Astrocyte of the cerebellum (primary cell): ENCODE results near the gene SMARCAL1.
A peak's percentile ranks its signal among the peaks of the same experiment; 100 is the strongest.

Experiments used
- DNase-seq: peaks from one replicate; pipeline ENCODE4 v3.0.0-alpha.2; 2011; ENCODE audit warnings: low read depth
- H3K4me3 ChIP-seq: 2 replicates; pipeline ENCODE4 v1.5.1; 2011; ENCODE audit warnings: mild to moderate bottlenecking, low read depth, low read length, moderate library complexity
- CTCF ChIP-seq: IDR thresholded peaks from 2 replicates; pipeline ENCODE4 v1.5.1; 2012; ENCODE audit warnings: low read length, low read depth, moderate library complexity, mild to moderate bottlenecking; ENCODE audit errors: missing control alignments
- in situ Hi-C: cut with HindIII; loops from 2 replicates; pipeline ENCODE4 v1.10.0; 2017; ENCODE audit warnings: low sequenced_read_pairs

Gene SMARCAL1

GRCh38 chr2:216497382-216498069 is 85.2 kb downstream of the SMARCAL1 start:
- peak overlapping the region; percentile 97 for H3K4me3 ChIP-seq
- in situ Hi-C loops, result no loop called here
- no peak for TF ChIP-seq CTCF
- no peak for DNase-seq

GRCh38 chr2:216498070-216498378 is 85.7 kb downstream of the SMARCAL1 start:
- TF ChIP-seq CTCF, result no peak
- peak overlapping the region; percentile 97 for H3K4me3 ChIP-seq
- DNase-seq, result no peak
- in situ Hi-C loops, result no loop called here

- peak; percentile 5 for TF ChIP-seq CTCF
- DNase-seq, result peak; percentile 93
- in situ Hi-C loops, result no loop called here
- H3K4me3 ChIP-seq, result peak within 1 kb of the TSS; percentile 97
Observed at GRCh38 chr2:216498379-216499352, 86.4 kb downstream of the SMARCAL1 start, which contains the start of gene RPL37A. Gene RPL37A (plus strand): TSS chr2:216498844. CDS start chr2:216498875, 31 bp downstream.

GRCh38 chr2:216499641-216500218 is 87.4 kb downstream of the SMARCAL1 start:
- H3K4me3 ChIP-seq, result peak overlapping the region; percentile 97
- DNase-seq, result no peak
- in situ Hi-C loops, result loop anchor here (25.0 kb wide), 1 partner anchor 1013 kb away; no protein-coding TSS in a partner anchor
- no peak for TF ChIP-seq CTCF

- peak overlapping the region; percentile 97 for H3K4me3 ChIP-seq
- no peak for DNase-seq
- TF ChIP-seq CTCF, result no peak
- in situ Hi-C loops, result loop anchor here (25.0 kb wide), 1 partner anchor 1012 kb away; no protein-coding TSS in a partner anchor
Observed at GRCh38 chr2:216500572-216500971, 88.3 kb downstream of the SMARCAL1 start.

GRCh38 chr2:216501854-216502253 is 89.6 kb downstream of the SMARCAL1 start:
- no peak for DNase-seq
- in situ Hi-C loops, result loop anchor here (25.0 kb wide), 1 partner anchor 1010 kb away; no protein-coding TSS in a partner anchor
- no peak overlapping the region for H3K4me3 ChIP-seq
- TF ChIP-seq CTCF, result no peak
